ENCODE results near the gene C3orf20. TPM values are rescaled to one million over a fixed set of nuclear protein-coding genes. Genes with fewer than 3 reads are reported as not detected.

Gene C3orf20
- total RNA-seq, 4 donors from 2014 or later, result not detected

DNA sequence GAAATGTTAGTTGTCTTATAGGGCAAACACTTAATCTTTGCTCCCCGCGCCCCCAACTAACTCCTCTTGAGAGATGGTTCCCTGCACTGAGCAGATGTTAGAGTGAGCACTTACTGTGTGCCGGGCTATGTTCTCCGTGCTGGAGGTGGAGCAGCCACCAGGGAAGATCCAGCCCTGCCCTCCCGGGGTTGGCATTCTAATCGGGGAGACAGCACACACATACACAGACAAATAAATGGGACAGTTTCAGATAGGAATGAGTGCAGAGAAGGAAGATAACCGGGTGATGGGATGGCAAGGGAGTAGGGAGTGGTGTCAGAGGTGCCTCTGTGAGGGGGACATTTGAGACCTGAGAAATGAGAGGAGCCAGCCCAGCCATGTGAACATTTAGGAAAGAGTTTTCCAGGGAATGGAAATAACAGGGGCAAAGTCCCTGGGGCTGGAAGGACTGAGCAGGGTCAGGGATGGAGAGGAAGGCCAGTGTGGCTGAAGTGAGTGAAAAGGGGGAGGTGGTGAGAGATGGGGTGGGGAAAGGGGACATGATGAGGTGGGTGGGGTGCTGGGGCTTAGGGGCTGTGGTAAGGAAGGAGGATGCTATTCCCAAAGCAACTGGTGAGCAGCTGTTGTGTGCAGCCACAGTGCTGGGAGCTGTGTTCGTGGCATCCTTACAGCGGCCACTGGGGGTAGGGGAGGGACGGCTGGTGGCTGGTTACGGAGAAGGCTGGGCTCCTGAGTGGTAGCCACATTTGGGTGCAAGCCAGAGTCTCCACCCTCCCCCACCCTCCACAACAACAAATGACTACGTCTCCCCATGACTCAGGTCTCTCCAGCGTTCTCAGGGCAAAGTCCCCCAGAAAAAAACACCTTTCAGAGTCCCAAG is 128.4 kb downstream of the C3orf20 start:
- 53 to 67% methylated on average over 9 to 12 of the region's 13 CpGs for WGBS, 2 donors
- Histone ChIP-seq H3K4me3 (no peak overlapping the region), H3K36me3 (no peaks in the 10 kb centered on the region), H3K4me1 (peaks cover 0 to 38% (median 6%) of the 10 kb centered on the region in 3 donors), H3K27ac (peak overlapping the region in 3 of 4 donors; percentile 42 to 73 (median 69)), H3K27me3 (peaks cover 0 to 39% (median 0%) of the 10 kb centered on the region in 4 donors), H3K9me3 (no peaks in the 10 kb centered on the region)
- intact Hi-C loops (cut with DNase I), result no loop called here
- no peak for TF ChIP-seq POLR2A (IDR thresholded peaks at IDR 0.05)
- TF ChIP-seq, protein P1, sequence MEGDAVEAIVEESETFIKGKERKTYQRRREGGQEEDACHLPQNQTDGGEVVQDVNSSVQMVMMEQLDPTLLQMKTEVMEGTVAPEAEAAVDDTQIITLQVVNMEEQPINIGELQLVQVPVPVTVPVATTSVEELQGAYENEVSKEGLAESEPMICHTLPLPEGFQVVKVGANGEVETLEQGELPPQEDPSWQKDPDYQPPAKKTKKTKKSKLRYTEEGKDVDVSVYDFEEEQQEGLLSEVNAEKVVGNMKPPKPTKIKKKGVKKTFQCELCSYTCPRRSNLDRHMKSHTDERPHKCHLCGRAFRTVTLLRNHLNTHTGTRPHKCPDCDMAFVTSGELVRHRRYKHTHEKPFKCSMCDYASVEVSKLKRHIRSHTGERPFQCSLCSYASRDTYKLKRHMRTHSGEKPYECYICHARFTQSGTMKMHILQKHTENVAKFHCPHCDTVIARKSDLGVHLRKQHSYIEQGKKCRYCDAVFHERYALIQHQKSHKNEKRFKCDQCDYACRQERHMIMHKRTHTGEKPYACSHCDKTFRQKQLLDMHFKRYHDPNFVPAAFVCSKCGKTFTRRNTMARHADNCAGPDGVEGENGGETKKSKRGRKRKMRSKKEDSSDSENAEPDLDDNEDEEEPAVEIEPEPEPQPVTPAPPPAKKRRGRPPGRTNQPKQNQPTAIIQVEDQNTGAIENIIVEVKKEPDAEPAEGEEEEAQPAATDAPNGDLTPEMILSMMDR (IDR thresholded peaks at IDR 0.05), result no peak
- no peak for DNase-seq

DNA sequence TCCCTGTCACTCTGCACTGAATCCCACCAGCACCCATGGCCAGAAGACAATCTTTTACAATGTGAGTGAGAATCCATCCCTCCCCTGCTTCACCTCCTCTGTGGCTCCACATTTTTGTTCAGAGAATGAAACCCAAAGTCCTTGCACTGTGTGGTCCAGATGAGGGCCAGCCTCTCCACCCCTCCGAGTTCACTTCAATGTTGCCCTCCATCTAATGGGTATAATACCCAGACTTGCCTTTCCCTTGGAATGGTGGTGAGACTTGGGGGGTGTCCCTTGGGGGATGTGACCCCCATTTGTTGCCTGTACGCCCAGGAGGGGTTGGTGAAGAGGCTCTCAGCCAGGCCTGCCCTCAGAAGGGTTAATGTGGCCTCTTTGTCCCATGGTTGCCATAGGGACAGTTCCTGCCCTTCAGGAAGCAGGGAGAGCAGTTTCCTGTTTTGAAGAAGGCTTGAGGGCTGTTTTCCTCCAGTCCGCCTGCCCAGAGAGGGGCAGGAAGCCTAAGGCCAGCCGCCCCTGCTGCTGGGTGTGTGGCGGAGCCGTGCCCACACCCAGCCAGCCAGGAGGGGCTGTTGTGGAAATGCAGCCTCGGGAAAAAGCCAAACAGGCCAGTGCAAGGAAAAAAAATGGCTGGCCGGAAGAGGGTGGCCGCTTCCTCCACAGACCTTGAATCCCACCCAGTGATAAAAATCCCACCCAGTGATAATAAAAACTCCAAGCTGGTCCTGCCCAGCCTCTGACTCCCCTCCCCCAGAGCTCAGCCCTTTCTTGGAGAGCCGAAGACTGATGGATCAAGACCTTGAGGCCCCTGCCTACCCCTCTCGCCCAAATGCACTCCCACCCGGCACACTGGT is 129.3 kb downstream of the C3orf20 start:
- TF ChIP-seq, protein P1 (IDR thresholded peaks at IDR 0.05), result no peak
- TF ChIP-seq POLR2A (IDR thresholded peaks at IDR 0.05), result no peak
- H3K27ac ChIP-seq, result peak overlapping the region in 3 of 4 donors; percentile 42 to 73 (median 69)
- H3K9me3 ChIP-seq, result no peaks in the 10 kb centered on the region
- no peaks in the 10 kb centered on the region for H3K36me3 ChIP-seq
- DNase-seq, result no peak
- H3K4me1 ChIP-seq, result peaks cover 0 to 38% (median 6%) of the 10 kb centered on the region in 3 donors
- intact Hi-C loops (cut with DNase I), result no loop called here
- peaks cover 0 to 48% (median 0%) of the 10 kb centered on the region in 4 donors for H3K27me3 ChIP-seq
- 68 to 76% methylated on average over 4 to 7 of the region's 12 CpGs for WGBS, 2 donors
- no peak overlapping the region for H3K4me3 ChIP-seq

DNA sequence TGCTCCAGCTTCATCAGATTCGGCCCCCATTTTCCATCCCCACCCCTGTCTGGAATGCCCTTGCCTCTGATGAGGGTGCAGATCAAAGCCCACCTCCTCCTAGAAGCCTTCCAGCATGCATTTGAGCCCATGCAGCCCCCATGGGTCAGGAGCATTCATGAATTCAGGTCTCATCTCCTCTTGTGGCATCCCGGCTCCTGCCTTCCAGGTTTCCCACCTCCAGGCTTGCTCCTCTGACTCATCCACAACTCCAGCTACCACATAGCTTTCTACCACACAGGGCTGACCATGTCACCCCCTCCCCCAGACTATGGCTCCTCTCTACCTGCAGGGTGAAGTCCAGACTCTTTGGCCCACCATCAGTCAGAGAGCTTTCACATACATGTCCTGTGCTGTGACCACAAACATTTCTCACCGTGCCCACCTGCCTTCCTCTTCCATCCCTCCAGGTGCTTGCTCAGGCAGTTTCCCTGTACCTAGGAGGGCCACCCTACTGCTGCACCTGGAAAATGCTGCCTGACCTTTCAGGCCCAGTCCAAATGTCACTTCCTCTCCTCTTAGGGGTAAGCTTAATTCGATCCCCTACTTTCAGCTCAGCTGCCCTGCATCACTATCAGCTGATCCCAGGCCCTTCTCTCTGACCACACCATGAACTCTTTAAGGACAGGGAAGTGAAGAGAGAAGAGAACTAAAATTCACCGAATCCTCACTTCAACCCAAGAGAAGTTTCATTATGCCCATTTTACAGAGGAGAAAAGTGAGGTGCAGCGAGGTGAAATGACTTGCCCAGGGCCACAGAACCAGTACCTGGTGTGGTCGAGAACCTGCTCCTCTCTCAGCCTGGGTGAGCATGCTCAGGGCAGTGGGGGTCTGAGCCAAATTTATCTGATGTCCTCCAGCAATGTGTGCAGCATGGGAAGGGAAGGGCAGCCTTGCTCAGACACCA is 130.2 kb downstream of the C3orf20 start:
- DNase-seq, result no peak
- peaks cover 0 to 46% (median 6%) of the 10 kb centered on the region in 3 donors for H3K4me1 ChIP-seq
- intact Hi-C loops (cut with DNase I), result no loop called here

DNA sequence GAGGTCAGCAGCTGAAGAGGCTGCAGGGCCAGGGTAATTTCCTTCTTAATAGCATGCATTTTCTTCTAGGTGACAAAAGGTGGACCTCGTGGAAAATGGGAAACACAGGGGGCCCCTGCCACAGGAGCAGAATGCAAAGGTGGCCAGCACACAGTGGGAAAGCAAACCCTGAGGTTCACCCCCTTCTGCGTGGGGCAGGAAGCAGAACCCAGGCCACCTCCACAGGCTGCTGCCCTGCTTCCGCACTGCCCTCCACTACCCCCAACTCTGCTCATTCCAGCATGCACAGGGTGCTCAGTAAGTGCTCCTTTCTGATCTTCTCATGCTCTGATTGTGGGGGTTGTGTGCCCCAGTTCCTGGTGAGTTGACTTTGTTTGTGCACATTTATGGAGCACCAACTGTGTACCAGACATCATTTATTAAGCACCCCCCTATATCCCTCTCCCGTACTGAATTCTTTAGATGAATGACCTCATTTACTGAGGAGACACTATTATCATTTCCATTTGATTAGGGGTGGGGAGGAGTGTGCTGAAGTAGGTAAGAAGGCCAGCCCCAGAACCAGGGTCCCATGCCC is 131.1 kb downstream of the C3orf20 start:
- no peak for TF ChIP-seq POLR2A (IDR thresholded peaks at IDR 0.05)
- TF ChIP-seq, protein P1 (IDR thresholded peaks at IDR 0.05), result no peak
- 45 to 64% methylated on average over 4 of the region's 4 CpGs for WGBS, 2 donors
- Histone ChIP-seq H3K27me3 (peaks cover 0 to 65% (median 7%) of the 10 kb centered on the region in 4 donors), H3K9me3 (no peaks in the 10 kb centered on the region), H3K36me3 (no peaks in the 10 kb centered on the region), H3K27ac (peak overlapping the region in 2 of 4 donors; percentile 9), H3K4me3 (no peak overlapping the region), H3K4me1 (peaks cover 0 to 53% (median 6%) of the 10 kb centered on the region in 3 donors)
- DNase-seq, result no peak
- intact Hi-C loops (cut with DNase I), result no loop called here

More for the DNA sequence above, 130.2 kb downstream of the C3orf20 start:
- H3K36me3 ChIP-seq, result no peaks in the 10 kb centered on the region
- no peak for TF ChIP-seq POLR2A (IDR thresholded peaks at IDR 0.05)
- TF ChIP-seq, protein P1 (IDR thresholded peaks at IDR 0.05), result no peak
- no peak overlapping the region for H3K4me3 ChIP-seq
- H3K27ac ChIP-seq, result peak overlapping the region in 2 of 4 donors; percentile 38 to 73
- H3K27me3 ChIP-seq, result peaks cover 0 to 57% (median 5%) of the 10 kb centered on the region in 4 donors
- whole genome bisulfite sequencing, 2 donors, result 63 to 68% methylated on average over 6 of the region's 7 CpGs
- no peaks in the 10 kb centered on the region for H3K9me3 ChIP-seq

All from esophagus squamous epithelium (tissue), 5 donors.